Mononuclear cell (primary cell): Measurements from ENCODE around the gene CLCF1. TPM values are rescaled to one million over a fixed set of nuclear protein-coding genes. Genes with fewer than 3 reads are reported as not detected.

Experiments
- H3K27me3 ChIP-seq: 2 replicates; pipeline ENCODE4 v1.6.0; 2011; ENCODE audit warnings: low read length, control low read depth; ENCODE audit not compliant: insufficient read depth
- H3K4me1 ChIP-seq: 2 replicates; pipeline ENCODE4 v1.5.1; 2011; ENCODE audit warnings: mild to moderate bottlenecking, low read length, control low read depth; ENCODE audit not compliant: insufficient read depth
- H3K4me3 ChIP-seq: 2 replicates; pipeline ENCODE4 v1.5.1; 2011; ENCODE audit warnings: mild to moderate bottlenecking, low read length, moderate library complexity
- H3K9me3 ChIP-seq: 2 replicates; pipeline ENCODE4 v1.5.1; 2011; ENCODE audit warnings: low read depth, mild to moderate bottlenecking, control low read depth, low read length
- total RNA-seq: library from RNA; depleted of rRNA; stranded (reverse); fragments of >200 nt; gene quantifications from one replicate; pipeline ENCODE4 v1.2.3, GENCODE V29; 2012

The CLCF1 gene
- total RNA-seq, 1 donor = 11.0 TPM

DNA sequence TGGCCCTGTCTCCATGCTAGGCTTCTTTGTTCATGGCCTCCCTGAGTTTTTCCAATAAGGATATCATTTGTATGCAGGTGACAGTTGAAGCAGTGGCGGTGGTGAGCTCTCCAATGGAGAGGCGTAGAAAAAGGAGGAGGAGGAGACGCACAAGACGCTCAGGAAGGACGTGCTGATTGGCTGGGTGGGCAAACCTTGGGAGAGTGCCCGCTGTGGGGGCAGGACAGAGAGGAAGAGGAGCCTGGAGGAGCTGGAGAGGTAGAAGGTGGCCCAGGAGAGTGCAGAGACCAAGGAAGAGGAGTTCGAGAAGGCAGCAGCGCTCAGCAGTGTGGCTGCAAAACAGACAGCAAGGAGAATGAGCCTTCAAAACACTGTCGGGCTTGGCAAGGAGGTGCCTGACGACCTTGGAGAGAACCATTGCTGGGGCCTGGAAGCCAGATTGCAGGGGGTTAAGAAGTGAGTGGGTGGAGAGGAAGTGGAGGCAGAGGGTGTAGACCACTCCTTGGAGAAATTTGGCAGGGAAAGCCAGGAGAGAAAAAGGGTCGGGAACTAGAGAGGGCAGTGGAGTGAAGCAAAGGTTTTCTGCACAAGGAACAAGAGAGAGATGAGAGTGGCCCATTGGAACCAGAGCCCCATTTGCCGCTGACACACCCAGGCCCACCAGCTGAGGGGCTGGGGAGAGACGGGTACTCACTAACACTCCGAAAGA is 7.5 kb downstream of the CLCF1 start:
- Histone ChIP-seq H3K4me3 (no peak overlapping the region), H3K4me1 (peaks cover 69% of the 10 kb centered on the region), H3K27me3 (no peaks in the 10 kb centered on the region), H3K9me3 (no peaks in the 10 kb centered on the region)

DNA sequence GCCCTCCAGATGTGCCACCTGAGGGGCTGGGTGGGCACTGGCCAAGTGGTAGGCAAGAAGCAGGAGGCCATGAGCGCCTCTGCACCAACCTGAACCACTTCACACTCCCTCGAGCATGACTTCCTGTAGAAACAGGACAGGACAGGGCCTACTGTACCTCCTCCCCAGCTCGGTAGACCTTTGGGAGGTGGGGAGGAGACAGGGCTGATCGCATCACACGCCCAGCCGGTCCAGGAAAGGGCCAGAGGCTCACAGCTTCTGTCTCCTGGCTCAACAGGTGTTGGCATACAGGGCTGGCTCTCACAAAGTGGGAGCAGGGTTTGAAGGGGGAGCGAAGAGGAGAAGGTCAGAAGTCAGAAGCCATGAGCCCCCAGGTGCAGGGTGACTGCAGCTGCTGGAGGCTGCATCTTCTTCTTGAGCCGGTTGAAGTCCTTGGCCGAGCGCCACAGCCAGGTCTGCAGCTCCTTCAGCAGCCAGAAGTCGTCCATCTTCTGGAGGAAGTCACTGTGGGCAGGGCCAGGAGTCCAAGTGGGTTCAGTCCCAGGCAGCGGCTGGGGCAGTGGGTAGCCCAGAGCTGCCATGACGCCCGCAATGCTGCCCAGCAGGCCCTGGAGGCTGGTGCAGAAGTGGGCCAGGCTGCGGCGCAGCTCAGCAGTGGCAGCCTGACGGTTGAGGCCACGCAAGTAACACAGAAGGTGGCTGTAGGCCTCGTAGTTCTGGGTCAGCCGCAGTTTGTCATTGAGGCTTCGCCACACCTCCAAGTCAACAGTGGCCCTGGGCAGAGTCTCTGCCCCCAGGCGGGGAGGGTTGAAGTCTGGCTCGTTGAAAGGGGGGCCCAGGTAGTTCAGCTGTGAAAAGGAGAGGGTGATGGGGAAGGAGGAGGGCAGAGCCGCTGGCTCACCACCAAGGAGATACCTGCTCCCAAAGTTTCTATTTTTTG is 8.3 kb downstream of the CLCF1 start:
- peaks cover 63% of the 10 kb centered on the region for H3K4me1 ChIP-seq
- H3K27me3 ChIP-seq = no peaks in the 10 kb centered on the region
- H3K4me3 ChIP-seq = no peak overlapping the region
- H3K9me3 ChIP-seq = no peaks in the 10 kb centered on the region

DNA sequence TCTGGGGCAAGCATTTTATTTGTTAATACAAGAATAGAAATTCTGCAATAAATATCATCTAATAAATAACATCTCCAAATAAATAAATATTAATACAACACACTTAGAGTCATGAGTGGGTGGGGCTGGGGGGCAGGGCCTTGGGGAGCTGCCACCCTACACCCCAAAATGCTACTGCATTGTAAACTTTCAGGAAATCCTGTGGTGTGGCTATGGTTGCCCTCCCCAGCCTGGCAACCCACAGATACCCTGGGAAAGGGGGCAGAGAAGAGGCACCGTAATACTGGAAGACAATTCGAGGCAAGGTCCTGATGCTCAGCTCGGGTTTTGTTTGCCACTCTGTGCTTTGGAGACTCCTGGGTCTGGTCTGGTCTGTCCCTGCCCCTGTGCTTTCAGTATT is 9.2 kb downstream of the CLCF1 start:
- H3K4me1 ChIP-seq = peaks cover 55% of the 10 kb centered on the region
- H3K27me3 ChIP-seq = no peaks in the 10 kb centered on the region
- no peaks in the 10 kb centered on the region for H3K9me3 ChIP-seq
- no peak overlapping the region for H3K4me3 ChIP-seq

DNA sequence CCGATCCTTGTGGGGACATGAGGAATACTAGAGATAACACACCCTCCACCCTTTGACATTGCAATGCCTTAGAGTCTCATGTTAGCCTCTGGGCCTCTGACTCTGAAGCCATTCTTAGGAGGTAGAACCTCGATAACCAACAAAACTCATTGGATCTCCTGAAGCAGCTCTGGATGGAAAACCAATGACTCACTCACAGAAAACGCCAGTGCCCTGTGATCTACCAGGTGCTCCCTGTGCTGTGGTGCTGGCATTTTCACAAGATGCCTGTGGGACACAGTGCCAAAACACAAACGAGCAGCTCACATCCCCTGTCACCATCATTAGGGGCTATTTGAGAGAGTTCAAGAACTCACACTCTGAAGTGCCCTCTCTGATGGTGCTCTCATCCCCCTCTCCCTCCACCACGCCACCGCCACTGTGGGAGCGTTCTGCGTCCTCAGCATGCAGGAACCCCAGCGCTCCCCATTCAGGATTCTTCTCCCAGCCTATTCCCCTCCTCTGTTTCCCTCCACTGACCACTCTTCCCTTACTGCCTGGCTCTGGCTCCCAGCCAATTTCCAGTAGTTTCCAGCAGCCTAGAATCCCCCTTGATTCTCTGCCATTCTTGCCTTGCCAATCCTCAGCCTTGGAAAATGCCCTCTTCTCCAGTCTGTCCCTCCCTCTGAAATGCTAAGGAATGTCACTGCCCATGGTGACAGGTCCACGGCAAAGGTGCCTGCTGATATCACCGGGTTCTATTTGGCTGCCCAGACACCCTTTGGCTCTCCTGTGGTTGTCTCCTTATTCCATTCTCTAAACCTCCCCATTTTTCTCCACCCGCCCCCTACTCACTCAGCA is 15.3 kb downstream of the CLCF1 start:
- no peaks in the 10 kb centered on the region for H3K27me3 ChIP-seq
- peaks cover 57% of the 10 kb centered on the region for H3K4me1 ChIP-seq
- H3K4me3 ChIP-seq = no peak overlapping the region
- H3K9me3 ChIP-seq = no peaks in the 10 kb centered on the region

DNA sequence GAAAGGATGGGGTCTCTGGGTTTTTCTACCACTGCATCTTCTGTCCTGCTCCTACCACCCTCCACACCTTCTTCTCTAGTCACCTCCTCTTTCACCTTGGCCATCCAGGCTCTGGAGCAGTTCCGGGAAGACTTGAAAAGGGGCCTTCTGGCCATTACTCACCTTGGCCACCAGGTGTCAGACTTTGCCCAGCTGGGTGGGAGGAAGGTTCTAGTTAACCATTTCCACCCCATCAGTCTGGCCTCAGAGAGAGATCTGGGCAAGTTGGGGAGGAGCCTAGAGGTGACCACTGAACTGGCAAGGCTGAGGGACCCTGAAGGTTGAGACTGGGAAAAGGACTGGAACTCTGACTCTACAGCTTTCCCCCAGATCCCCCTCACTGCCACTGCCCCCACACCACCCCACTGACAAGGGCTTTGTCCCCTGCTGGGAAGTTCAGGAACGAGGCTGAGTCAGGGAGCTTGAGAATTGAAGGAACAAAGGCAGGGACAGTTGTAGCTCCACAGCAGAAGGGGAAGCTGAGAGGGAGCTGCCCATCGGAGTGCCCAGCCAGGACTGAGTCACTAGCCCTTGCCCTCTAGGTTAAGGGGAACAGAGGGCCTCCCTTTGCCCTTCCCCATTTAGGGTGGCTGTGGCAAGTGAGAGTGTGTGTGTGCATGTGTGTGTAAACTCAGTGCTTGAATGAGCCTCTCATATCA is 16.4 kb downstream of the CLCF1 start:
- Histone ChIP-seq H3K27me3 (no peaks in the 10 kb centered on the region), H3K4me1 (peaks cover 66% of the 10 kb centered on the region), H3K9me3 (no peaks in the 10 kb centered on the region), H3K4me3 (no peak overlapping the region)

DNA sequence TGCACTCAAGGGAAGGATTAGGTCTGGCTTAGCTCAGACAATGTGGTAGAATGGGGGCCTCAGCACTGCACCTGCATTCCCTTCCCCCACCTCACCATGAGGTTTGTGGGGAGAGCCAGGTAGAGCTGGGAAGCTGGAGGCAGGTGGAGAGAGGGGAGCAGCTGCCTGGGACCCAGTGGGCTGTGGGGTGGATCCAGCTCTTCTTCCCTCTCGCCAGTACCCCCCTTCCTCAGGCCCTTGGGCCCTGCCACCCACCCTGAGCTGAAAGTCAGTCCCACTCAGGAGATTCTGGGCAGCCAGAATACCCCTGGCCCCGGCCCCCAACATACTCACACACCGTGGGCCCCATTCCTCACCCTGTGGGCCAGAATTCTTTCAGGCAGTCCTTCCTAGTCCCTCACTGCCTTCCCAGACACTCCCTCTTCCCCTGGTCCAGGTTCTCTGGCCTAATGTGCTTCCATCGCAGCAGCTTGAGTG is 17.0 kb downstream of the CLCF1 start:
- Histone ChIP-seq H3K4me1 (peaks cover 72% of the 10 kb centered on the region), H3K9me3 (no peaks in the 10 kb centered on the region), H3K4me3 (no peak overlapping the region), H3K27me3 (no peaks in the 10 kb centered on the region)

DNA sequence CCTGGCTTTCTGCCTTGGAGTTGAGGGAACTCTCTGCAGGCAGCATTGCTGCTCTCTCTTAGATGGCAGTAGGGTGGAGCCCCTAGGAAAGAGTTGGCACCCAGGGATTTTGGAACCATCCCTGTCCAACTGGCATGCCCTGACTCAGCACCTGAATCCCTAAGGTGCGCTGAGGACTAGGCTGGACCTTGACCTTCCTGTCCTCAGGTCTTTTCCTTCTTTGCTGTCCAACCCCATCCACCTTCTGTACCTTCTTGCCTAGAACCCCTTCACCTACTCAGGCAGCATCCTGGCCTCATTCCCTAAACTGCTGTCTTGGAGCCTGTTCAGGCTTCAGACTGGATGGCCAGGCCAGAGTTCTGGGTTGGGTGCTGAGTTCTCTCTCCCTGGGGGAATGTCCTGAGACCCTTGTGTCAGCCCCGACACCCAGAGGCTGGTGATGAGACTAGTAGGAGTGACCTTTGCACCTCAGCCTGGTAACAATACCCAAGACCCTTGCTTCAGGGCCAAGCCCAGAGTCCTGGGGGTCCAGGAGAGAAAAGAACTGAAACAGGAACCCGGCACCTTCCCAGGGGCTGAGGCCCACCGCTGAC is 17.5 kb downstream of the CLCF1 start:
- no peaks in the 10 kb centered on the region for H3K27me3 ChIP-seq

DNA sequence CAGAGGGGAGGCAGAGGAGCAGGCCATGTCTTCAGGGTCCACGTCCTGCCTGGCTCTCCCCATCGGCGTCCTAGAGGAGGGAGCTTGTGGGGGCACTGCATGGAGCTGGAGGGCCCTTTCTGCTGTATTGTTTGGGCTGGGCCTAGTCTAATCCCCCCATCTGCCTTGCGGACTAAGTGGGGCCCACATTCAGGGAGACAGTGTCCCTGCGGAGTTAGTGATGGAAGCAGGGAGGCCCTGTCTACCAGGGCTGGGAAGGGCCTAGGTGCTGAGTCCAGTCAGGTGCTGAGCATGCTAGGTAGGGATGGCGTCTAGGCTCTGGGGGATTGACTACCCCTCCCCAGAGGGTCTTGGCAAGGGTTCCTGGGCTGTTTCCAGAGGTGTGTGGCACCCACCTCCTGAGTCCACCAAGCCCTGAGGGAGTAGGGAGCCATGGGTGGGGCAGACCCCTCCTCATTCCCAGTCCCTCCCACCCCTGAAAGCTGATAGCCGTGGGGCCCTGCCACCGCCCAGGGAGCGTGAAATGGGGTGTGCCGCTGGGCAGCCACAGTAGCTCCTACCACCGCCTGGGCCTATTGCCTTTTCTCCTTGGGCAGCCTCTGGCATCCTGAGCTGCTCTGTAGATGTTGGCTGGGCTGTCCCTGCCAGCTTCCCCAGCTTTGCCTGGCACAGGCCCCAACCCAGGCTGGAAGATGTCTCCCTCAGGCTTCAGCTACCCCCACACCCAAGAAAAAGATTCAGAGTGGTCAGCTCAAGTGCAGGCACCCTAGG is 18.2 kb downstream of the CLCF1 start:
- no peaks in the 10 kb centered on the region for H3K27me3 ChIP-seq
- peaks cover 83% of the 10 kb centered on the region for H3K4me1 ChIP-seq
- no peak overlapping the region for H3K4me3 ChIP-seq
- H3K9me3 ChIP-seq = no peaks in the 10 kb centered on the region

More for the DNA sequence above, 17.5 kb downstream of the CLCF1 start:
- Histone ChIP-seq H3K4me1 (peaks cover 78% of the 10 kb centered on the region), H3K9me3 (no peaks in the 10 kb centered on the region), H3K4me3 (no peak overlapping the region)

DNA sequence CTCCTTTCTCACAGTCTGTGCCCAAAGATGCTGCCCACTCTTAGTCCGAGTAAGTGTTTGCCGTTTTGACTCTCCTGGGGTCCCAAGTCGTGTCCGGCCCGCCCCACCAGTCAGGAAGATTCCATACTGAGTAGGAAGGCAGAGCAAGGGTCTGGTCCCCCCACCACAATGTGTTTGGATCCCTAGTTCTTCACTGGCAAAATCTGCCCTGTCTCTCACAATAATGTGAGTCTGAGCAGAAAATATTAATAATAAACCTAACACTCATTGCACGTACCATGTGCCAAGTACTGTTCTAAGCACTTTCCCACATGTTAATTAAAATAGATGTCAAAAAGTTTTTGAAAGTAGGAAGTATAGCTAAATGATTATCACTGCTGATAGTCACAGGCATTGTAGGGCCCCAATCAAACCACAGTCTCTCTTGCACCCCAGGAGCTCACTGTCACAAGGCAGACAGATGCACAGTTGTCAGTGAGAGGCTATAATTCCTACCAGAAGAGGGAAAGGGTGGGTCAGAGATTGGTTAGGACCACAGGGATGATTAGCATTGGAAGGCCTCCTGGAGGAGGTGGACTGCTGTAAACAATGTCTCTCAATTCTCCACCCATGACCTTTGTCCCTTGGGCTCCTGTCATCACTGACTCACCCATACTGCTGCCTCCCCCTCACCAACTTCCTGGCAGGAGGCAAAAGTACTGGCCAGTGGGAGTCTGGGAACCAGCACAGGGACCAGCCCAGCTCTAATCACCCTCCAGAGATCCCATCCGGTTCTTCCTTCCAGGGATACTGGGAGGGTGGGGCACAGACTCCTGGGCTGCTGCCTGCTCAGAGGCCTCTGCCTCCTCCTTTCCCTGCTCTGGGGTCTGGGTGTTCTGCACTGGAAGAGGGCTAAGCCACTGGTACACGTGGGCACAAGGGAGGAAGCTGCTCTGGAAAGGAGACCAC is 19.0 kb downstream of the CLCF1 start:
- Histone ChIP-seq H3K27me3 (no peaks in the 10 kb centered on the region), H3K4me1 (peaks cover 89% of the 10 kb centered on the region), H3K9me3 (no peaks in the 10 kb centered on the region), H3K4me3 (peak overlapping the region; percentile 71)

DNA sequence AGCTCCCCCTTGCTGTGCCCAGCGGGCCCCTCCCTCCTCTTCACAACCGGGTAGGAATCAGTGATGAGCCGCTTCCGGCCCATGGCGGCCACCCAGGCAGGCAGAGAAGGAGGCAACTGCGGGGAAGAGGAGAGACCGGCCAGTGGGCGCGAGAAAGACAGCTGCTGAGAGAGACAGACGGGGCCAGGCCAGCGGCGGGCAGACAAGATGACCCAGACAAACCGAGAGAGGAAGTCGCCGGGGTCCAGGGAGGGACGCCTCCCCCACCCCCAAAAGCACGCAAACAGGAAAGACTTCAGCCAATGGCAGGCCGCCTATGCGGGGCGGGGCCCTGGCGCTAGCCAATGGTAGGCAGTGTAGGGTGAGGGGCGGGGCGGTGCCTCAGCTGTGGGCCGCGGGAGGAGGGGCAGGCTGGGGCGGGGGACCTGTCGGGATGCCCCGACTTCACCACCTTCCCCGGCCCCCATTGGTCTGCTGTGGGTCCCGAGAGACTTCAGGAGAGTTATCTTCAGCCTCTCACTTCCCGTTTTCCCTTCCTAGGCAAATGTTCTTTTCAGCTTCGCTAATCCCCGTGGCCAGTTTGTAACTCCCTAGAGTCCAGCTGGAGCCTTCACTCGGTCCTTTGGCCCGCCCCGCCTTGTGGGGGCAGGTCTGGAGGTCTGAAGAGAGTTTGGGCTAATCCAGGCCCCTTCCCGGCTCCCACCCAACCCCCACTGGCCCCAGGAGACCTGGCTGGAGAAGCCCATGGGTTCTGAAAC is 19.9 kb downstream of the CLCF1 start, which contains the start of gene POLD4:
Gene POLD4, minus strand, starts transcription at position 230 of the 758 bp plus-strand sequence. Its CDS starts 147 bp downstream, at position 83.
- H3K9me3 ChIP-seq = no peaks in the 10 kb centered on the region
- H3K4me3 ChIP-seq = peak within 1 kb of the TSS; percentile 71
- no peaks in the 10 kb centered on the region for H3K27me3 ChIP-seq
- H3K4me1 ChIP-seq = peaks cover 82% of the 10 kb centered on the region

DNA sequence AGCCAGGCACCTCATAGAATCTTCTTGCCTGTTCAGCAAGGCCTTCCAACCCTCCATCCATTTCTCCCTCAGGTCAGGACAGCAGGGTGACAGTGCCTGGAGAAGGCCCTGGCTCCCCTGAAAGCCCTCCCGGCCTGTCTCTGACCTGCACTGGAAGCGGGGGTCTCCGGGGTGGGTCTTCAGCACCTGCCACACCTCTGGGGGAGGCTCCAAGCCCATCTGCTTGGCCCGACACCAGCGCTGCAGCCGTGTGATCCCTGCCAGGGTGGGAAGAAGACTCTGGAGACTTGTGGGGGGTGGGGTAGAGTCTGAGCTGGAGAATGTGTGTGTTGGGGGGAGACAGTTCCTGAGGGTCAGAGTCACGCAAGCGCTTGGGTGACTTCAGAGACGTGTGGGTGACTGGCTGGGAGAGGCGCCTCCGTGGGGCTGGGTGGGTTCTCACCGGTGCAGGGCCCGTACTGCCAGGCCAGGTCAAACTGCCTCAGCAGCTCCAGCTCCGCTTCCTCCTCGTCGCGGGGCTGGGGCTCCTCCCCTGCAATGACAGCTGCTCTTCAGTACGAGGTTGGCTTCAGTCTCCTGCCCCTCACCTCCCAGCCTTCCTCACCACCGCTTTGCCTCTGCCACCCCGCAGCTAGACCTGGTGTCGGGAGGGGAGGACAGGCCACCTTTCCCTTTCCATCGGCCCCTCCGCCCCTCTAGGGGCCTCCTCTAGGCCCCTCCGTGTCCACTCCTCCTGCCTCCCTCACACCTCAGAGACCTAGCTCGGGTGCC is 20.7 kb downstream of the CLCF1 start:
- Histone ChIP-seq H3K4me1 (peaks cover 74% of the 10 kb centered on the region), H3K4me3 (peak overlapping the region; percentile 71), H3K27me3 (no peaks in the 10 kb centered on the region), H3K9me3 (no peaks in the 10 kb centered on the region)
